ENCODE data around the gene ST3GAL2. TPM values are rescaled to one million over a fixed set of nuclear protein-coding genes. Genes with fewer than 3 reads are reported as not detected.

Gene ST3GAL2
- total and polyA plus RNA-seq, 8 donors, result 3.5 to 16.2 (median 4.6) TPM

GRCh38 chr16:70476272-70477020 lies 37.5 kb upstream of the ST3GAL2 start:
- no peak for TF ChIP-seq CTCF (IDR thresholded peaks at IDR 0.05)
- 85 to 89% methylated on average over 13 of the region's 13 CpGs for WGBS, 2 donors
- Histone ChIP-seq H3K36me3 (peaks cover 0 to 27% (median 6%) of the 10 kb centered on the region in 3 donors), H3K4me3 (no peak overlapping the region), H3K27me3 (no peaks in the 10 kb centered on the region), H3K9me3 (no peaks in the 10 kb centered on the region), H3K4me1 (peaks cover 0 to 3% (median 0%) of the 10 kb centered on the region in 3 donors), H3K27ac (no peak overlapping the region)
- no peak for FAIRE-seq
- intact Hi-C loops (cut with DNase I), result loop anchor here in 1 of 3 donors (10.0 kb wide), 1 partner anchor 82 kb away; no protein-coding TSS in a partner anchor
- DNase-seq, result peak in 1 of 6 donors; percentile 68
- ATAC-seq, result peak in 3 of 4 donors; percentile 13 to 43 (median 27)

- H3K36me3 ChIP-seq, result peaks cover 0 to 18% (median 6%) of the 10 kb centered on the region in 3 donors
- 94 to 95% methylated on average over 22 to 24 of the region's 24 CpGs for WGBS, 2 donors
- FAIRE-seq, result no peak
Measured at GRCh38 chr16:70475054-70475871, 36.4 kb upstream of the ST3GAL2 start.

GRCh38 chr16:70474320-70475053 lies 35.6 kb upstream of the ST3GAL2 start:
- intact Hi-C loops (cut with DNase I), result loop anchor here in 2 of 3 donors (5.0 to 10.0 kb wide), 2 partner anchors 77 to 80 kb away; no protein-coding TSS in a partner anchor
- TF ChIP-seq CTCF (IDR thresholded peaks at IDR 0.05), result no peak
- H3K27ac ChIP-seq, result no peak overlapping the region
- no peak overlapping the region for H3K4me3 ChIP-seq
- FAIRE-seq (no peak), DNase-seq (peak in 1 of 6 donors; percentile 68), ATAC-seq (no peak)
- peaks cover 0 to 3% (median 0%) of the 10 kb centered on the region in 3 donors for H3K4me1 ChIP-seq
- no peaks in the 10 kb centered on the region for H3K9me3 ChIP-seq
- no peaks in the 10 kb centered on the region for H3K27me3 ChIP-seq
- WGBS, 2 donors, result 93 to 95% methylated on average over 18 to 22 of the region's 22 CpGs
- peaks cover 0 to 14% (median 6%) of the 10 kb centered on the region in 3 donors for H3K36me3 ChIP-seq

More at GRCh38 chr16:70475054-70475871, 36.4 kb upstream of the ST3GAL2 start:
- Histone ChIP-seq H3K4me1 (peaks cover 0 to 3% (median 0%) of the 10 kb centered on the region in 3 donors), H3K27me3 (no peaks in the 10 kb centered on the region), H3K9me3 (no peaks in the 10 kb centered on the region), H3K27ac (no peak overlapping the region), H3K4me3 (no peak overlapping the region)
- DNase-seq (peak in 1 of 6 donors; percentile 63), ATAC-seq (no peak)
- no peak for TF ChIP-seq CTCF (IDR thresholded peaks at IDR 0.05)
- intact Hi-C loops (cut with DNase I), result loop anchor here in 1 of 3 donors (10.0 kb wide), 1 partner anchor 80 kb away; no protein-coding TSS in a partner anchor

- Histone ChIP-seq H3K9me3 (no peaks in the 10 kb centered on the region), H3K27ac (no peak overlapping the region), H3K4me1 (peaks cover 0 to 3% (median 0%) of the 10 kb centered on the region in 3 donors), H3K36me3 (peaks cover 0 to 20% (median 6%) of the 10 kb centered on the region in 3 donors), H3K27me3 (no peaks in the 10 kb centered on the region), H3K4me3 (no peak overlapping the region)
- FAIRE-seq (no peak), ATAC-seq (no peak), DNase-seq (peak in 1 of 6 donors; percentile 68)
- intact Hi-C loops (cut with DNase I), result loop anchor here in 2 of 3 donors (5.0 to 10.0 kb wide), 2 partner anchors 76 to 79 kb away; no protein-coding TSS in a partner anchor
- TF ChIP-seq CTCF (IDR thresholded peaks at IDR 0.05), result no peak
- 93% methylated on average over 20 to 21 of the region's 21 CpGs for WGBS, 2 donors
Measured at GRCh38 chr16:70473446-70474319, 34.8 kb upstream of the ST3GAL2 start.
